ENCODE measurements around the gene COL6A2.
"Not testable (repeated sequence)": the region's sequence is repeated elsewhere in the genome, so short reads cannot be mapped to it uniquely, and the experiment has no call there.

GRCh38 chr21:46170436-46171193, 72.7 kb downstream of the COL6A2 start:
- not testable (repeated sequence) for TF ChIP-seq POLR2AphosphoS5, CTCF, POLR2A, EP300 (IDR thresholded peaks at IDR 0.05)
